ENCODE data around the gene LUZP2.

The LUZP2 gene

GRCh38 chr11:24635588-24636290, 138.9 kb downstream of the LUZP2 start:
- H3K79me2 ChIP-seq (ENCODE audit: control insufficient read depth, insufficient read depth, low read length, poor library complexity), result no peaks in the 10 kb centered on the region
- no peaks in the 10 kb centered on the region for H3K9me3 ChIP-seq (ENCODE audit: insufficient read depth, low read depth, low read length)
- peak overlapping the region; percentile 57 for H2BK5ac ChIP-seq (ENCODE audit: low read depth, low read length, poor library complexity)
- no peak overlapping the region for H3K4me3 ChIP-seq (ENCODE audit: low read depth, low read length)
- no peaks in the 10 kb centered on the region for H3K36me3 ChIP-seq (ENCODE audit: control insufficient read depth in 1 of 2, insufficient read depth in 2 of 2, low read length in 2 of 2)
- no peak overlapping the region for H2AK5ac ChIP-seq (ENCODE audit: low read length)
- H2BK120ac ChIP-seq (ENCODE audit: insufficient read depth, low read length, poor library complexity), result peak overlapping the region; percentile 83
- H3K27ac ChIP-seq (ENCODE audit: low read depth, low read length), result peak overlapping the region; percentile 91
- H3K4me1 ChIP-seq (ENCODE audit: control insufficient read depth in 1 of 2, insufficient read depth in 2 of 2, low read length in 2 of 2), result peaks cover 2 to 3% of the 10 kb centered on the region in 2 experiments
- H4K12ac ChIP-seq (ENCODE audit: low read depth, low read length), result no peak overlapping the region
- no peak overlapping the region for H3K23ac ChIP-seq (ENCODE audit: low read length)
- H3K27me3 ChIP-seq (ENCODE audit: insufficient read depth, low read length), result no peaks in the 10 kb centered on the region
- no peak overlapping the region for H3K14ac ChIP-seq (ENCODE audit: low read length)
- no peak overlapping the region for H3K9ac ChIP-seq (ENCODE audit: low read length)
- no peak overlapping the region for H3K4ac ChIP-seq (ENCODE audit: low read depth, low read length)
- H3K4me2 ChIP-seq (ENCODE audit: low read length), result no peak overlapping the region
- H4K8ac ChIP-seq (ENCODE audit: low read depth, low read length), result no peak overlapping the region
- peak in 1 of 2 donors; percentile 30 for DNase-seq
- WGBS (ENCODE audit: extremely low coverage, insufficient coverage, insufficient read length), result no CpG with 5 or more reads among the region's 5 CpGs
- H3K18ac ChIP-seq (ENCODE audit: low read length), result no peak overlapping the region
- H2AFZ ChIP-seq (ENCODE audit: insufficient read depth, low read length, poor library complexity), result no peak overlapping the region
- H3K79me1 ChIP-seq (ENCODE audit: low read length), result peaks cover 5% of the 10 kb centered on the region
- H2BK12ac ChIP-seq (ENCODE audit: low read length), result no peak overlapping the region
- H4K91ac ChIP-seq (ENCODE audit: low read depth, low read length), result peak overlapping the region; percentile 5

- H3K27me3 ChIP-seq (ENCODE audit: insufficient read depth, low read length), result no peaks in the 10 kb centered on the region
- H3K4me3 ChIP-seq (ENCODE audit: low read depth, low read length), result no peak overlapping the region
- peak overlapping the region; percentile 91 for H3K27ac ChIP-seq (ENCODE audit: low read depth, low read length)
- H3K4ac ChIP-seq (ENCODE audit: low read depth, low read length), result no peak overlapping the region
- no peak overlapping the region for H4K12ac ChIP-seq (ENCODE audit: low read depth, low read length)
- H2AFZ ChIP-seq (ENCODE audit: insufficient read depth, low read length, poor library complexity), result no peak overlapping the region
- no peaks in the 10 kb centered on the region for H3K79me2 ChIP-seq (ENCODE audit: control insufficient read depth, insufficient read depth, low read length, poor library complexity)
- H3K4me2 ChIP-seq (ENCODE audit: low read length), result no peak overlapping the region
- H3K79me1 ChIP-seq (ENCODE audit: low read length), result peaks cover 5% of the 10 kb centered on the region
- no peak overlapping the region for H4K91ac ChIP-seq (ENCODE audit: low read depth, low read length)
- no peaks in the 10 kb centered on the region for H3K36me3 ChIP-seq (ENCODE audit: control insufficient read depth in 1 of 2, insufficient read depth in 2 of 2, low read length in 2 of 2)
- peak overlapping the region; percentile 60 for H2BK120ac ChIP-seq (ENCODE audit: insufficient read depth, low read length, poor library complexity)
- H4K8ac ChIP-seq (ENCODE audit: low read depth, low read length), result no peak overlapping the region
- peaks cover 2 to 3% of the 10 kb centered on the region in 2 experiments for H3K4me1 ChIP-seq (ENCODE audit: control insufficient read depth in 1 of 2, insufficient read depth in 2 of 2, low read length in 2 of 2)
- no peak overlapping the region for H3K14ac ChIP-seq (ENCODE audit: low read length)
- no CpG with 5 or more reads among the region's 1 CpG for WGBS (ENCODE audit: extremely low coverage, insufficient coverage, insufficient read length)
- no peak overlapping the region for H3K9ac ChIP-seq (ENCODE audit: low read length)
- H2AK5ac ChIP-seq (ENCODE audit: low read length), result no peak overlapping the region
- no peaks in the 10 kb centered on the region for H3K9me3 ChIP-seq (ENCODE audit: insufficient read depth, low read depth, low read length)
- H3K23ac ChIP-seq (ENCODE audit: low read length), result no peak overlapping the region
- no peak overlapping the region for H3K18ac ChIP-seq (ENCODE audit: low read length)
- no peak for DNase-seq
- no peak overlapping the region for H2BK12ac ChIP-seq (ENCODE audit: low read length)
- peak overlapping the region; percentile 21 for H2BK5ac ChIP-seq (ENCODE audit: low read depth, low read length, poor library complexity)
These were observed 139.4 kb downstream of the LUZP2 start for GRCh38 chr11:24636291-24636629.

GRCh38 chr11:24637520-24637919, 140.7 kb downstream of the LUZP2 start:
- Histone ChIP-seq H3K79me1 (ENCODE audit: low read length) (peaks cover 5% of the 10 kb centered on the region), H2BK12ac (ENCODE audit: low read length) (no peak overlapping the region), H3K9me3 (ENCODE audit: insufficient read depth, low read depth, low read length) (no peaks in the 10 kb centered on the region), H4K91ac (ENCODE audit: low read depth, low read length) (no peak overlapping the region), H3K4me1 (ENCODE audit: control insufficient read depth in 1 of 2, insufficient read depth in 2 of 2, low read length in 2 of 2) (peaks cover 2 to 3% of the 10 kb centered on the region in 2 experiments), H4K12ac (ENCODE audit: low read depth, low read length) (no peak overlapping the region), H3K23ac (ENCODE audit: low read length) (no peak overlapping the region), H3K18ac (ENCODE audit: low read length) (no peak overlapping the region), H3K4me3 (ENCODE audit: low read depth, low read length) (no peak overlapping the region), H3K79me2 (ENCODE audit: control insufficient read depth, insufficient read depth, low read length, poor library complexity) (no peaks in the 10 kb centered on the region), H3K4me2 (ENCODE audit: low read length) (no peak overlapping the region), H3K36me3 (ENCODE audit: control insufficient read depth in 1 of 2, insufficient read depth in 2 of 2, low read length in 2 of 2) (no peaks in the 10 kb centered on the region), H2BK120ac (ENCODE audit: insufficient read depth, low read length, poor library complexity) (no peak overlapping the region), H3K27me3 (ENCODE audit: insufficient read depth, low read length) (no peaks in the 10 kb centered on the region), H3K9ac (ENCODE audit: low read length) (no peak overlapping the region), H4K8ac (ENCODE audit: low read depth, low read length) (no peak overlapping the region), H2BK5ac (ENCODE audit: low read depth, low read length, poor library complexity) (peak overlapping the region; percentile 76), H2AFZ (ENCODE audit: insufficient read depth, low read length, poor library complexity) (no peak overlapping the region), H3K4ac (ENCODE audit: low read depth, low read length) (no peak overlapping the region), H3K14ac (ENCODE audit: low read length) (no peak overlapping the region), H3K27ac (ENCODE audit: low read depth, low read length) (peak overlapping the region; percentile 76), H2AK5ac (ENCODE audit: low read length) (no peak overlapping the region)
- no CpG with 5 or more reads among the region's 6 CpGs for WGBS (ENCODE audit: extremely low coverage, insufficient coverage, insufficient read length)
- DNase-seq, result peak; percentile 69 to 71

GRCh38 chr11:24642648-24643047, 145.8 kb downstream of the LUZP2 start:
- no peak overlapping the region for H2BK12ac ChIP-seq (ENCODE audit: low read length)
- H3K79me1 ChIP-seq (ENCODE audit: low read length), result no peaks in the 10 kb centered on the region
- no peak overlapping the region for H4K12ac ChIP-seq (ENCODE audit: low read depth, low read length)
- H3K79me2 ChIP-seq (ENCODE audit: control insufficient read depth, insufficient read depth, low read length, poor library complexity), result no peaks in the 10 kb centered on the region
- no peak overlapping the region for H4K8ac ChIP-seq (ENCODE audit: low read depth, low read length)
- DNase-seq, result no peak
- H3K18ac ChIP-seq (ENCODE audit: low read length), result no peak overlapping the region
- no peak overlapping the region for H3K14ac ChIP-seq (ENCODE audit: low read length)
- no peaks in the 10 kb centered on the region for H3K27me3 ChIP-seq (ENCODE audit: insufficient read depth, low read length)
- no peak overlapping the region for H3K23ac ChIP-seq (ENCODE audit: low read length)
- no peak overlapping the region for H3K27ac ChIP-seq (ENCODE audit: low read depth, low read length)
- no peaks in the 10 kb centered on the region for H3K4me1 ChIP-seq (ENCODE audit: control insufficient read depth in 1 of 2, insufficient read depth in 2 of 2, low read length in 2 of 2)
- no peak overlapping the region for H3K4me2 ChIP-seq (ENCODE audit: low read length)
- H2AFZ ChIP-seq (ENCODE audit: insufficient read depth, low read length, poor library complexity), result no peak overlapping the region
- H2BK120ac ChIP-seq (ENCODE audit: insufficient read depth, low read length, poor library complexity), result no peak overlapping the region
- no peaks in the 10 kb centered on the region for H3K36me3 ChIP-seq (ENCODE audit: control insufficient read depth in 1 of 2, insufficient read depth in 2 of 2, low read length in 2 of 2)
- H3K9me3 ChIP-seq (ENCODE audit: insufficient read depth, low read depth, low read length), result no peaks in the 10 kb centered on the region
- no peak overlapping the region for H3K4me3 ChIP-seq (ENCODE audit: low read depth, low read length)
- H3K4ac ChIP-seq (ENCODE audit: low read depth, low read length), result no peak overlapping the region
- no peak overlapping the region for H4K91ac ChIP-seq (ENCODE audit: low read depth, low read length)
- H2BK5ac ChIP-seq (ENCODE audit: low read depth, low read length, poor library complexity), result no peak overlapping the region
- no peak overlapping the region for H3K9ac ChIP-seq (ENCODE audit: low read length)
- no peak overlapping the region for H2AK5ac ChIP-seq (ENCODE audit: low read length)

Measured in trophoblast cell (in vitro differentiated cells and primary cell).